Vagina (tissue), 2 donors: ENCODE data around the gene ZNF793. TPM values are rescaled to one million over a fixed set of nuclear protein-coding genes. Genes with fewer than 3 reads are reported as not detected.

Experiments used
- DNase-seq, 2 donors: peaks; one replicate each; pipeline ENCODE4 v3.0.0-alpha.2; 2017; ENCODE audit errors: extremely low spot score in 2 of 2
- H3K27ac ChIP-seq: fragments of 200-600 bp; sonication (generic); one replicate; pipeline ENCODE4 v1.5.1; 2019
- H3K27me3 ChIP-seq: fragments of 200-600 bp; sonication (generic); one replicate; pipeline ENCODE4 v1.5.1; 2019
- H3K36me3 ChIP-seq, 2 donors: fragments of 200-600 bp; sonication (generic); one replicate each; pipeline ENCODE4 v1.5.1; 2017 to 2019
- H3K4me1 ChIP-seq: fragments of 200-600 bp; sonication (generic); one replicate; pipeline ENCODE4 v1.5.1; 2019
- H3K4me3 ChIP-seq, 2 donors: fragments of 200-600 bp; sonication (generic); 1 replicate in 1 of 2; 2 replicates in 1 of 2; pipeline ENCODE4 v1.5.1; 2016 to 2019
- H3K9me3 ChIP-seq: fragments of 200-600 bp; sonication (generic); one replicate; pipeline ENCODE4 v1.5.1; 2019
- CTCF ChIP-seq, 3 experiments: fragments of 450-650 bp in 2 of 3; fragments of 200-600 bp in 1 of 3; sonication (generic) in 1 of 3; IDR thresholded peaks; one replicate each; pipeline ENCODE4 v1.5.1; 2017 to 2019; ENCODE audit warnings: antibody characterized with exemption in 3 of 3, mild to moderate bottlenecking in 2 of 3, moderate library complexity in 2 of 3
- POLR2A ChIP-seq, 2 donors: fragments of 450-650 bp; IDR thresholded peaks; one replicate each; pipeline ENCODE4 v1.6.1; 2017; ENCODE audit warnings: antibody characterized with exemption in 2 of 2, mild to moderate bottlenecking in 2 of 2, moderate library complexity in 2 of 2
- POLR2AphosphoS5 ChIP-seq, 2 donors: sonication (generic); formaldehyde crosslinking; IDR thresholded peaks; one replicate each; pipeline ENCODE4 v1.9.0; 2017; ENCODE audit warnings: antibody characterized with exemption in 2 of 2, mild to moderate bottlenecking in 2 of 2, low read depth in 1 of 2; ENCODE audit not compliant: insufficient read depth in 1 of 2
- intact Hi-C: fragments of 100-400 bp; cut with DNase I; formaldehyde crosslinking; loops from one replicate; pipeline ENCODE4 v1.15.1; 2023
- total RNA-seq: library from RNA; depleted of rRNA; stranded (reverse); fragments of >200 nt; gene quantifications from one replicate; pipeline ENCODE4 v1.2.3, GENCODE V29; 2016

ZNF793 gene
- 3.7 TPM for total RNA-seq

DNA sequence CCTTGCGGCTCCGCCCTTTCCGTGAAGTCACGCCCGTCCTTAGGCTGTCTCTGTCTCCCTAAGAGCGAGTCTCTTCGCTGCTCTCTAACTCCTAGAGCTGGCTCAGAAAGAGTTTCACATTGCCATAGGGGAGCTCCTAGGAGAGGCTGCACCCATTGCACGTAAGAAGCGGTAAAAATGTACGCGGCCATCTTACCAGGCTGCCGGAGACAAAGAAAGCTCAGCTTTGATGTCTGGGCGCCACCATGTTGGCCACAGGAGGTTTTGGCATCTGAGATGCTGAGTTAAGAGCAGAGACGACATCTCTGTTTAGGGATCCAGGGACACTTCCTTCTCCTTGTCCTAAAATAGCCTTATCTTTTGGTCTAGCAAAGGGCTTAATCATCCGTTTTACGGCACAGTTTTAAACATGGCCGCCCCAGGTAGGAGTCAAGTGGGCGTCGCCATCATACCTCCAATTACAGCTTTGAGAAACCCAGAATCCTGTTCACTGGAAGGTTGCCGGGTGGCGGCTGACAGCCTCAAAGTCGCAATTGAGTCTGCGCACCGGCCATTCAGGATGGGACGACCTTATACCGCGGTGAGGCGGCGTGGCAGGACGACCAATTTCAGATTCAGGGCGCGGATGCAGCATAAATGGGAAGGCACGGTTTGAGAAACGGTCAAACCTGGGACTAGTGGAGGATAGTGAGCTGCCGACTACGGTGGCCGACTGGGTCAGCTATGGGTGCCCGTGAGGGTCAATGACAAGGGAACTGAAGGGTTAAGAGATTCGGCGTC is at the start of gene ZNF793:
TSS of gene ZNF793 (plus strand) at position 553 of the 780 bp plus-strand sequence. CDS start 16,501 bp downstream, outside the sequence.
- peak within 1 kb of the TSS; percentile 87 for H3K27ac ChIP-seq
- TF ChIP-seq POLR2AphosphoS5 (IDR thresholded peaks at IDR 0.05; ENCODE audit: insufficient read depth in 1 of 2, low read depth in 1 of 2) (peak; percentile 67 to 81), CTCF (IDR thresholded peaks at IDR 0.05) (no peak), POLR2A (IDR thresholded peaks at IDR 0.05) (no peak)
- H3K36me3 ChIP-seq = peaks cover 0 to 5% of the 10 kb centered on the region in 2 donors
- intact Hi-C loops = no loop called here
- no peaks in the 10 kb centered on the region for H3K27me3 ChIP-seq
- peaks cover 6% of the 10 kb centered on the region for H3K4me1 ChIP-seq
- peak in 1 of 2 donors; percentile 86 for DNase-seq
- H3K4me3 ChIP-seq = peak within 1 kb of the TSS; percentile 63 to 74
- no peaks in the 10 kb centered on the region for H3K9me3 ChIP-seq

DNA sequence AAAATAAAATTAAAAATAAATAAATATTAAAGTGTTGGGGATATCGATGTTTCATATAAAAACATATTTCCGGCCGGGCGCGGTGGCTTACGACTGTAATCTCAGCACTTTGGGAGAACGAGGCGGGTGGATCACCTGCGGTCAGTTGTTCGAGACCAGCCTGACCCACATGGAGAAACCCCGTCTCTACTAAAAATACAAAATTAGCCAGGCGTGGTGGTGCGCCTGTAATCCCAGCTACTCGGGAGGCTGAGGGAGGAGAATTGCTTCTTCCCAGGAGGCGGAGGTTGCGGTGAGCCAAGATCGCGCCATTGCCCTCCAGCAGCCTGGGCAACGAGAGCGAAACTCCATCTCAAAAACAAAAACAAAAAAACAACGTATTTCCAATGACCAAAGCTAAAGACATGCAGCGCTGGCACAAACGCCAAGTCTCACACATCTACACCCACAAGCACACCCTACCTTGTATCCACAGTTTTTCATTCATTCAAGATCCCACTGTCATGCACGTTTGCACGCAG is 40.4 kb upstream of the ZNF793 start:
- peaks cover 31% of the 10 kb centered on the region for H3K4me1 ChIP-seq
- peaks cover 8% of the 10 kb centered on the region for H3K9me3 ChIP-seq
- H3K4me3 ChIP-seq = peak overlapping the region; percentile 73 to 82
- peak overlapping the region; percentile 83 for H3K27ac ChIP-seq
- no peaks in the 10 kb centered on the region for H3K27me3 ChIP-seq
- no peak for DNase-seq
- no peak for TF ChIP-seq CTCF (IDR thresholded peaks at IDR 0.05)
- TF ChIP-seq POLR2AphosphoS5 (IDR thresholded peaks at IDR 0.05; ENCODE audit: insufficient read depth in 1 of 2, low read depth in 1 of 2) = no peak
- TF ChIP-seq POLR2A (IDR thresholded peaks at IDR 0.05) = no peak
- intact Hi-C loops = loop anchor here (5.0 kb wide), 1 partner anchor 761 kb away; no protein-coding TSS in a partner anchor
- H3K36me3 ChIP-seq = peaks cover 0 to 41% of the 10 kb centered on the region in 2 donors

GRCh38 chr19:37466798-37467607 is 39.7 kb upstream of the ZNF793 start, which contains the start of gene ZNF569:
Gene ZNF569 (minus strand): TSS chr19:37467444. CDS start chr19:37444921, 22,523 bp downstream.
- peak within 1 kb of the TSS; percentile 73 to 82 for H3K4me3 ChIP-seq
- H3K27me3 ChIP-seq = no peaks in the 10 kb centered on the region
- intact Hi-C loops = loop anchor here (5.0 kb wide), 1 partner anchor 760 kb away; no protein-coding TSS in a partner anchor

GRCh38 chr19:37467608-37468090 is 39.1 kb upstream of the ZNF793 start:
- Histone ChIP-seq H3K9me3 (no peaks in the 10 kb centered on the region), H3K27ac (peak overlapping the region; percentile 83), H3K4me1 (peaks cover 31% of the 10 kb centered on the region), H3K36me3 (peaks cover 0 to 41% of the 10 kb centered on the region in 2 donors), H3K4me3 (peak overlapping the region; percentile 73 to 82), H3K27me3 (no peaks in the 10 kb centered on the region)
- intact Hi-C loops = loop anchor here (5.0 kb wide), 1 partner anchor 760 kb away; no protein-coding TSS in a partner anchor
- no peak for DNase-seq
- no peak for TF ChIP-seq POLR2A (IDR thresholded peaks at IDR 0.05)
- no peak for TF ChIP-seq POLR2AphosphoS5 (IDR thresholded peaks at IDR 0.05; ENCODE audit: insufficient read depth in 1 of 2, low read depth in 1 of 2)
- no peak for TF ChIP-seq CTCF (IDR thresholded peaks at IDR 0.05)

More at GRCh38 chr19:37466798-37467607, 39.7 kb upstream of the ZNF793 start, which contains the start of gene ZNF569:
- Histone ChIP-seq H3K9me3 (peaks cover 1% of the 10 kb centered on the region), H3K36me3 (peaks cover 0 to 41% of the 10 kb centered on the region in 2 donors), H3K27ac (peak within 1 kb of the TSS; percentile 83), H3K4me1 (peaks cover 31% of the 10 kb centered on the region)
- TF ChIP-seq POLR2AphosphoS5 (IDR thresholded peaks at IDR 0.05; ENCODE audit: insufficient read depth in 1 of 2, low read depth in 1 of 2) (peak; percentile 87 to 98), POLR2A (IDR thresholded peaks at IDR 0.05) (no peak)
- peak; percentile 90 to 96 for DNase-seq
